SK-N-MC (cell line): ENCODE data around the gene HM13.
A peak's percentile ranks its signal among the peaks of the same experiment; 100 is the strongest.

ENCODE experiments used
- EZH2 ChIP-seq: fragments of 200-600 bp; sonication (generic); IDR thresholded peaks from one replicate; pipeline ENCODE4 v1.6.1; 2017; ENCODE audit warnings: antibody characterized with exemption
- FOXP2 ChIP-seq: optimal IDR thresholded peaks from 2 replicates; pipeline ENCODE3; 2011; ENCODE audit warnings: mild to moderate bottlenecking, moderate library complexity; ENCODE audit not compliant: insufficient read depth; ENCODE audit errors: extremely low read length, control extremely low read depth
- POLR2AphosphoS5 ChIP-seq: IDR thresholded peaks from 2 replicates; pipeline ENCODE4 v1.6.1; 2012; ENCODE audit warnings: mild to moderate bottlenecking, low read depth, low read length, borderline replicate concordance

DNA sequence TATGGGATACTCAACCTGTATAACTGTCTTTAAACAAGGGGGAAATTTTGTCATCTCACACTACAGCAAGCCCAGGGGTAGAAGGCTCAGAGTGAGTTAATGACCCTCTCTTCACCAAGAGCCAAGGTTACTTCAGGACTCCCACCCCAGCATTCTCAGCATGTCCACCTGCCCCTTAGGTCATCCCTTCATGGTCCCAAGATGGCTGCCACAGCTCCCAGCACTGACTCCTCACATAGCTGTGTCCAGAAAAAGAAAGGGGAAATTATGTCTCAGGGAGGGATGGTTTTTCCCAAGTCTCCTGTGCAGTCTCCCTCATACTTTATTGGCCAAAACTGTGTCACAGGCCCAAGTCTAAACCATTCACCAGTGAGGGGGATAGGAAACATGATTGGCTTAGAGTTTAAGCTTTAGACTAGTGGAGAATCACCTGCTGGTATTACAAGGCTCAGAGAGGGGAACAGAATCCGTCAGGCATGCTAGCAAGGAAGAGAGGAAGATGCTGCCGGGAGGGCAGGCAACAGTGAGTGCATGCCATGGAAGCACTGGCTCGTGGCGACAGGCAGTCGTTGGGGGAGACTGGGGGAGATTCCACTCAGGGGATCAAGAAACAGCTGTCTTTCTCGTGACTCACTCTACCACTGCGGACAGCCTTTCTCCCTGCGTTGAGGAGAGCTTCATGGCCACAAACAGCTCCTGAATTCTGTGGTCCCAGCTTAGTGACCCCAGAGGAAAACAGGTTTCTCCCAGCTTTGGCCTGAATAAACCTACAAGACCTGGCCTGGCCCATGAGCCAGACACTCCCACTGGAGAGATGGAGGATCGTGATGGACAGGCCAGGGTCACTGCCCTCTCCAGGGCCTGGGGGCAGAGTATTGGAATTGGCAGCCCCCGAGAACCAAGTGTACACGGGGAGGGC lies 37.2 kb downstream of the HM13 start:
- TF ChIP-seq EZH2 (no peak), POLR2AphosphoS5 (peak; percentile 7; the same call in 1 of the 2 replicates), FOXP2 (no peak)
